C4-2B (cell line): Measurements from ENCODE around the gene CACNG6.

Experiments
- H3K27ac ChIP-seq: fragments of 450-650 bp; 2 replicates; pipeline ENCODE4 v1.5.1; 2017
- CTCF ChIP-seq: fragments of 450-650 bp; conservative IDR thresholded peaks from 2 replicates; pipeline ENCODE4 v1.5.1; 2017; ENCODE audit warnings: mild to moderate bottlenecking
- ZFX ChIP-seq: fragments of 450-650 bp; IDR thresholded peaks from 2 replicates; pipeline ENCODE4 v1.6.1; 2017

Gene CACNG6

GRCh38 chr19:53960886-53961285, 30.6 kb upstream of the CACNG6 start:
- TF ChIP-seq ZFX (no peak), CTCF (no peak)
- H3K27ac ChIP-seq: no peak overlapping the region

- no peak overlapping the region for H3K27ac ChIP-seq
- TF ChIP-seq ZFX (no peak), CTCF (no peak)
These were observed 29.7 kb upstream of the CACNG6 start for GRCh38 chr19:53961523-53962356.

- no peak for TF ChIP-seq CTCF
- TF ChIP-seq ZFX: no peak
- H3K27ac ChIP-seq: no peak within 1 kb of the TSS
These were observed 28.5 kb upstream of the CACNG6 start, which contains the start of gene CACNG8 for GRCh38 chr19:53962887-53963431. Gene CACNG8 (plus strand): TSS chr19:53962937.

DNA sequence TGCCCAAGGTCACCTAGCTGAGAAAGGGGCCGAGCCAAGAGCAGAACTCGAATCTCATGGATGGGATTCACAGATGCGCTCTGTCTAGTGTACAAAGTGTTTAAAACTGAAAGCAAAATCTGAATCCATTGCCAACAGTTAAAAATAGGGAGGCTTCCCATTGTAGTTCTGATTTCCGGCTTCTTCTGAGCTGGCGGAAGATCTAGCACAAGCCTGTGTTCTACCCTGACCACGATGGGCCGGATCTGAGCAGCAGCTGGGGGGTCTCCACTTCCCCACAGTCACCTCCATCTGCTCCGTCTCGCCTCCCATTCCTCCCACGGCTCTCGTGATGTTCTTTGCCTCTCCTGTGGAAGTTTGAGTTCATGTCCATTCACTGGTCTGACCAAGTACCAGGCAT, 26.3 kb upstream of the CACNG6 start:
- no peak overlapping the region for H3K27ac ChIP-seq
- TF ChIP-seq CTCF (no peak), ZFX (no peak)

DNA sequence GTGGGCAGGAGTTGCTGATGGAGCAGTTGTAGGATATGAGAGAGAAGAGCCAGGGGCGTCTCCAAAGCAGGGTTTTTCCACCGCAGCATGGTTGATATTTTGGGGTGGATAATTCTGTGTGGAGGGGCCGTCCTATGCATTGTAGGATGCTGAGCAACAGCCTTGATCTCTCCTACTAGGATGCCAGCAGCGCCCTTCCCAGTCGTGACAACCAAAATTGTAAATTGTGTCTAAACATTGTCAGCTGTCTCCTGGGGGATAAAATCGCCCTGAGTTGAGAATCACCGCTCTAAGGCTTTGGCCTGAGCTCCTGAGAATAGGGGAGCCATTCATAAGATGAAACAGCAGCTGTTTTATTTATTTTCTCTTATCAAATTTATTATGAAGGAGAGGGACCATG, 24.5 kb upstream of the CACNG6 start:
- TF ChIP-seq CTCF: no peak
- no peak for TF ChIP-seq ZFX
- H3K27ac ChIP-seq: no peak overlapping the region

- no peak for TF ChIP-seq CTCF
- no peak for TF ChIP-seq ZFX
- H3K27ac ChIP-seq: no peak overlapping the region
These were observed 22.1 kb upstream of the CACNG6 start for GRCh38 chr19:53969366-53969765.

DNA sequence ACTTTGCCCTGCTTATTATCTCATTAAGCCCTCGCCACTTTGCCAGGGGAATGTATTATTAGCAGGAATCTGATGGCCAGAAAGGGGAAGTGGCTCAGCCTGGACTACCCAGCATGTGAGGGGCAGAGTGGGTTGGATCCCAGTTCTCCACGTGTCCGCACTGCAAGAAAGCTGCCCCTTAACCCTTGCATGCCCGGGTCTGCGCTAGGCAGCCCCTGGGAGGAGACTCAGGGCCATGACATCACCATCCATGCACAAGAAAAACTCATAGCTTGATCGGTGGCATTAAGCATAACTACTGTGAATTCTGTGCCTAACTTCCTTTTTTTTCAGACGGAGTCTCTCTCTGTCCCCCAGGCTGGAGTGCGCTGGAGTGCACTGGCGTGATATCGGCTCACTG, 19.8 kb upstream of the CACNG6 start:
- TF ChIP-seq CTCF (no peak), ZFX (no peak)
- no peak overlapping the region for H3K27ac ChIP-seq
